Memory B cell (primary cell): ENCODE data around the gene FASLG.

Experiments used
- ATAC-seq: fragments of 150-1000 bp; cut with Tn5 transposase; 2 replicates; pipeline ENCODE4 v1.10.0; 2021; ENCODE audit warnings: low read depth, mild to moderate bottlenecking, moderate library complexity
- DNase-seq, 2 donors: peaks; one replicate each; pipeline ENCODE4 v3.0.0; 2022; ENCODE audit warnings: low spot score in 2 of 2
- H3K27ac Mint-ChIP-seq: one replicate; pipeline ENCODE4 v1.8.0; 2022; ENCODE audit warnings: mild to moderate bottlenecking, moderate library complexity, mixed read lengths
- H3K27me3 Mint-ChIP-seq: one replicate; pipeline ENCODE4 v1.8.0; 2022; ENCODE audit warnings: mixed read lengths
- H3K36me3 Mint-ChIP-seq: one replicate; pipeline ENCODE4 v1.8.0; 2022; ENCODE audit warnings: mild to moderate bottlenecking, mixed read lengths
- H3K4me1 Mint-ChIP-seq: one replicate; pipeline ENCODE4 v1.8.0; 2022; ENCODE audit warnings: mixed read lengths
- H3K4me3 Mint-ChIP-seq: one replicate; pipeline ENCODE4 v1.8.0; 2022; ENCODE audit warnings: mild to moderate bottlenecking, moderate library complexity, mixed read lengths
- H3K9me3 Mint-ChIP-seq: one replicate; pipeline ENCODE4 v1.8.0; 2022; ENCODE audit warnings: mixed read lengths

FASLG gene

GRCh38 chr1:172654535-172654934, 4.4 kb upstream of the FASLG start:
- ATAC-seq (no peak), DNase-seq (no peak)
- Mint-ChIP-seq H3K4me1 (no peaks in the 10 kb centered on the region), H3K4me3 (no peak overlapping the region), H3K27ac (no peak overlapping the region), H3K27me3 (peaks cover 3% of the 10 kb centered on the region), H3K36me3 (no peaks in the 10 kb centered on the region), H3K9me3 (no peaks in the 10 kb centered on the region)

GRCh38 chr1:172656576-172656975, 2.3 kb upstream of the FASLG start:
- ATAC-seq (no peak), DNase-seq (no peak)
- Mint-ChIP-seq H3K36me3 (no peaks in the 10 kb centered on the region), H3K27me3 (peaks cover 1% of the 10 kb centered on the region), H3K9me3 (no peaks in the 10 kb centered on the region), H3K27ac (no peak overlapping the region), H3K4me3 (no peak overlapping the region), H3K4me1 (no peaks in the 10 kb centered on the region)

- ATAC-seq (no peak), DNase-seq (no peak)
- Mint-ChIP-seq H3K4me3 (no peak overlapping the region), H3K4me1 (peaks cover 3% of the 10 kb centered on the region), H3K9me3 (no peaks in the 10 kb centered on the region), H3K36me3 (no peaks in the 10 kb centered on the region), H3K27me3 (peaks cover 1% of the 10 kb centered on the region), H3K27ac (no peak overlapping the region)
Measured at GRCh38 chr1:172657586-172657985, 1.3 kb upstream of the FASLG start.

- H3K9me3 Mint-ChIP-seq: no peaks in the 10 kb centered on the region
- H3K4me3 Mint-ChIP-seq: no peak overlapping the region
- no peaks in the 10 kb centered on the region for H3K27me3 Mint-ChIP-seq
- DNase-seq: no peak
- no peak for ATAC-seq
- peaks cover 8% of the 10 kb centered on the region for H3K4me1 Mint-ChIP-seq
- no peak overlapping the region for H3K27ac Mint-ChIP-seq
- H3K36me3 Mint-ChIP-seq: no peaks in the 10 kb centered on the region
Measured at GRCh38 chr1:172661107-172661506, 2.2 kb downstream of the FASLG start.

- DNase-seq (peak; percentile 32 to 38), ATAC-seq (peak; percentile 97)
- no peaks in the 10 kb centered on the region for H3K27me3 Mint-ChIP-seq
- H3K4me3 Mint-ChIP-seq: peak overlapping the region; percentile 64
- no peaks in the 10 kb centered on the region for H3K9me3 Mint-ChIP-seq
- no peaks in the 10 kb centered on the region for H3K36me3 Mint-ChIP-seq
- H3K27ac Mint-ChIP-seq: no peak overlapping the region
- H3K4me1 Mint-ChIP-seq: peaks cover 8% of the 10 kb centered on the region
Measured at GRCh38 chr1:172662464-172663109, 3.7 kb downstream of the FASLG start.

- ATAC-seq: no peak
- Mint-ChIP-seq H3K4me3 (no peak overlapping the region), H3K36me3 (no peaks in the 10 kb centered on the region), H3K27ac (no peak overlapping the region), H3K9me3 (no peaks in the 10 kb centered on the region), H3K4me1 (peaks cover 8% of the 10 kb centered on the region), H3K27me3 (no peaks in the 10 kb centered on the region)
- no peak for DNase-seq
Measured at GRCh38 chr1:172663732-172664131, 4.8 kb downstream of the FASLG start.

- H3K9me3 Mint-ChIP-seq: no peaks in the 10 kb centered on the region
- H3K36me3 Mint-ChIP-seq: no peaks in the 10 kb centered on the region
- peaks cover under 1% of the 10 kb centered on the region for H3K4me1 Mint-ChIP-seq
- DNase-seq: no peak
- H3K4me3 Mint-ChIP-seq: no peak overlapping the region
- ATAC-seq: no peak
- peaks cover 5% of the 10 kb centered on the region for H3K27me3 Mint-ChIP-seq
- no peak overlapping the region for H3K27ac Mint-ChIP-seq
Measured at GRCh38 chr1:172668097-172668496, 9.2 kb downstream of the FASLG start.

- Mint-ChIP-seq H3K27me3 (peaks cover 5% of the 10 kb centered on the region), H3K4me1 (no peaks in the 10 kb centered on the region), H3K36me3 (no peaks in the 10 kb centered on the region), H3K27ac (no peak overlapping the region), H3K9me3 (no peaks in the 10 kb centered on the region), H3K4me3 (no peak overlapping the region)
- no peak for ATAC-seq
- no peak for DNase-seq
Measured at GRCh38 chr1:172669011-172669410, 10.1 kb downstream of the FASLG start.

- no peak for DNase-seq
- ATAC-seq: no peak
- H3K9me3 Mint-ChIP-seq: no peaks in the 10 kb centered on the region
- H3K36me3 Mint-ChIP-seq: no peaks in the 10 kb centered on the region
- H3K27me3 Mint-ChIP-seq: peaks cover 5% of the 10 kb centered on the region
- no peaks in the 10 kb centered on the region for H3K4me1 Mint-ChIP-seq
- H3K4me3 Mint-ChIP-seq: no peak overlapping the region
- H3K27ac Mint-ChIP-seq: no peak overlapping the region
Measured at GRCh38 chr1:172670316-172670715, 11.4 kb downstream of the FASLG start.

GRCh38 chr1:172670791-172671190, 11.9 kb downstream of the FASLG start:
- Mint-ChIP-seq H3K27ac (no peak overlapping the region), H3K4me1 (no peaks in the 10 kb centered on the region), H3K4me3 (no peak overlapping the region), H3K27me3 (peaks cover 7% of the 10 kb centered on the region), H3K36me3 (no peaks in the 10 kb centered on the region), H3K9me3 (no peaks in the 10 kb centered on the region)
- no peak for ATAC-seq
- no peak for DNase-seq

- no peak for DNase-seq
- Mint-ChIP-seq H3K4me1 (no peaks in the 10 kb centered on the region), H3K9me3 (no peaks in the 10 kb centered on the region), H3K36me3 (no peaks in the 10 kb centered on the region), H3K27ac (no peak overlapping the region), H3K4me3 (no peak overlapping the region), H3K27me3 (peaks cover 7% of the 10 kb centered on the region)
- ATAC-seq: no peak
Measured at GRCh38 chr1:172671591-172671990, 12.7 kb downstream of the FASLG start.

- Mint-ChIP-seq H3K27ac (no peak overlapping the region), H3K4me1 (no peaks in the 10 kb centered on the region), H3K9me3 (no peaks in the 10 kb centered on the region), H3K27me3 (peaks cover 7% of the 10 kb centered on the region), H3K36me3 (no peaks in the 10 kb centered on the region), H3K4me3 (no peak overlapping the region)
- ATAC-seq (no peak), DNase-seq (no peak)
Measured at GRCh38 chr1:172672720-172673119, 13.8 kb downstream of the FASLG start.

- ATAC-seq: no peak
- no peak for DNase-seq
- Mint-ChIP-seq H3K36me3 (no peaks in the 10 kb centered on the region), H3K4me3 (no peak overlapping the region), H3K9me3 (no peaks in the 10 kb centered on the region), H3K4me1 (no peaks in the 10 kb centered on the region), H3K27me3 (peaks cover 7% of the 10 kb centered on the region), H3K27ac (no peak overlapping the region)
Measured at GRCh38 chr1:172673761-172674160, 14.9 kb downstream of the FASLG start.

- ATAC-seq (no peak), DNase-seq (no peak)
- Mint-ChIP-seq H3K27me3 (peaks cover 7% of the 10 kb centered on the region), H3K9me3 (no peaks in the 10 kb centered on the region), H3K27ac (no peak overlapping the region), H3K4me1 (peaks cover 2% of the 10 kb centered on the region), H3K36me3 (no peaks in the 10 kb centered on the region), H3K4me3 (no peak overlapping the region)
Measured at GRCh38 chr1:172674831-172675613, 16.1 kb downstream of the FASLG start.
